ENCODE measurements around the gene FREY1.

FREY1 gene

GRCh38 chr11:45890886-45891550 is 16.1 kb downstream of the FREY1 start:
- no peak for DNase-seq

DNA sequence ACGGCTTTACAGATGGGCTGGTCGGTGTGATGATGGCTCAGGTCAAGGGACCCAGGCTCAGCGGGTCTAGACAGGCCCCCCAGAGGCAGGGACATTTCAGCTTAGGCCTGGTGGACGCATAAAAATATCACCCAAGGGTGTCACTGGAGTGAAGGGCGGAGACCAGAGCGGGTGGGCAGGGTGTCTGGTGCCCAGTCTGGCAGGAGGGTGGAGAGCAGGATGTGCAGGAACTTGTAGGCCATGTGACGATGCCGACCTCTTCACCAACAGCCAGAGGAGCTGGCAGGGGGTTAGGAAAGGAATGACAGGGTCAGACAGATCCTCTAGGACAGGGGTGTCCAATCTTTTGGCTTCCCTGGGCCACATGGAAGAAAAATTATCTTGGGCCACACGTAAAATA is 17.1 kb downstream of the FREY1 start:
- DNase-seq: no peak

DNA sequence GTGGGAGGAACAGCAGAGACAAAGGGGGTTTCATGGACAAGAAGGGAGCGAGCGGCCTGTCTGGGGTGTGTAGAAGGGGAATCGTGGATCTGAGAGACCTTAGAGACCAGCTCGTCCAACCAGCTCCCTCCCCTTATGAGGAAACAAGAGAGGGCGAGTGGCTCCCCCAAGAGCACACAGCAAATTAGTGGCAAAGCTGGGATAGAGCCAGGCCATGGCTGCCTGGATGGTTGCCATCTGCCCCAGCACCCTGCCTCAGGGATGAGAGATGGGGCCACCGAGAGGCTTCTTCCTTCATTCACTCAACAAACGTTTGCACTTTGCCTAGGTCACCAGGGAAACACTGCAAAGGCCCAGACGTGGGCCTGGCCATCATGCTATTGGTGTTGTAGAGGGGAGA is 17.5 kb downstream of the FREY1 start:
- no peak for DNase-seq

GRCh38 chr11:45887587-45887986 is 19.5 kb downstream of the FREY1 start:
- no peak for DNase-seq

- DNase-seq: no peak
Measured at GRCh38 chr11:45886816-45887520, 20.1 kb downstream of the FREY1 start.

DNA sequence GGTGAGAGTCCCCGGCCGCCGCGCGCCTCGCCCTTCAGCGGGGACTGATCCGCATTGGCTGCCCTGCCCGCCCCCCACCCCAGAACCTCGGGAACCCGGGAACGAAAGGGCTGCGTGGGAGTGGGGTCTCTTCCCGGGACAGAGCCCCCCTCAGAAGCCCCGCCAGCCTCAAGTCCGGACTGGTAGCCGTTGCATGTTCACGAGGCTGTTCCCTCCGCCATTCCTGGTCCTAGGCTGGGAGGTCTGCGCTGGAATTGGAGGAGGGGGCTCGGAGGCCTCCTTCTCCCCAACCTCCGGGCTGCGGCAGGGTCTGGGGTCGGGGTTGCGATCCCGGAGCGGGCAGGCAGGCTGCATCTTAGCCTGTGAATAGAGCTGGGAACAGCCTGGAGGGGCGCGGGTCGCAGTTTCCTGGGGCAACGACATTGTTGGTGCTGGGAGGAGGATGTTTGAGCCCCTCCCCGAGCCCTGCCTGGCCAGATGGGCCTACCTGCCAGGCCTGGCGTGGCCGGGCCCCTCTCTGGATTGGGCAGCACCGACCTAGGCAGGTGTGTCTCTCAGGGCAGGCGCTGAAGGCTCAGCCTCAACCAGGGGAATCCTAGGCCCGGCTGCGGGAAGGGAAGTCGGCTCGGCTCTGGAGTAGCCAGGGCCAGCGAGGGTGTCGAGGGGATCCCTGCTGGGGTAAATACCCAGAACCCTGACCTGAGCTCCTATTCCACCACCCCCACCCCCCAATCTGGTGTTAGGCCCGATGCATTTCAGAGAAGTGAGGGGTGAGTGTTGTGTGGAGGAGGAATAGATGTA is 20.9 kb downstream of the FREY1 start:
- DNase-seq: peak; percentile 13

GRCh38 chr11:45885274-45885920 is 21.7 kb downstream of the FREY1 start, which contains the start of gene MAPK8IP1:
TSS of gene MAPK8IP1 (plus strand) at chr11:45885651. CDS start at chr11:45885821, 170 bp downstream.
- DNase-seq: peak; percentile 58

- DNase-seq: no peak
Measured at GRCh38 chr11:45884596-45885185, 22.4 kb downstream of the FREY1 start.

- DNase-seq: no peak
Measured at GRCh38 chr11:45881708-45882368, 25.2 kb downstream of the FREY1 start.

- DNase-seq: no peak
Measured at GRCh38 chr11:45880772-45881570, 26.1 kb downstream of the FREY1 start.

DNA sequence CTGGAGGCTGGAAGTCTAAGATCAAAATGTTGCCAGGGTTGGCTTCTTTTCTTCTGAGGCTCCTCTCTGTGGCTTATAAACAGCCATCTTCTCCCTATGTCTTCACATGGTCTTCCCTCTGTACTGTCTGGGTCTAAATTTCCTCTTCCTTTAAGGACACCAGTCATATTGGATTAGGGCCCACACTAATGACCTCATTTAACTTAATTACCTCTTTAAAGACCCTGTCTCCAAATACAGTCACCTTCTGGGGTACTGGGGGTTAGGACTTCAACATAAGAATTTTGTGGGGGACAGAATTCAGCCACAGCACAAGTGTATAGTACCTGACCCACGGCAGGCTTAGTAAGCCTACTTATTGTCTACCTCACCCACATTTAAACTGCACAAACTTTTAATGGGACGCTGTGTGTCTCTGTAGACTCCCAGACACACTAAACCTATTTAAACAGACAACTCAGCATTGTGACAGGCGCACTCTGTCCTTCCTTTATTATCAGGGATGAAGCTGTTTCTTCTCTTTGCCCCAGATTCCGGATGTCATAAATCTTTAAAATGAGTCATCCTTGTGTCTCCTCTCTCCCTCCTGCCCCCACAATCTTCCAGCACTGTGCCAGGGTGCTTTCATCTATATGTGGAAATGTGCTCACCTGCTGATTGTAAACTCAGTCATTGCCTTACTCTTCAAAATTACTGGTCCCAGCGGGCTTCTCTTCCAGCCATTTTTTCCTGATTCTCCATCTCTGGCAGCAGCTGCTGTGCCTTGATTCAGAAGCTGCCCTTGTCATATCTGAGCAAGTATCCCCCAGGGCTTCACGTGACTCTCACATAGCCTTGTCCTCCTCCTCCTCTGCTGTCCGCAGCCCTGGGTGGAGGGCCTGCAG is 27.0 kb downstream of the FREY1 start:
- no peak for DNase-seq

GRCh38 chr11:45877845-45878244 is 29.2 kb downstream of the FREY1 start:
- DNase-seq: no peak

DNA sequence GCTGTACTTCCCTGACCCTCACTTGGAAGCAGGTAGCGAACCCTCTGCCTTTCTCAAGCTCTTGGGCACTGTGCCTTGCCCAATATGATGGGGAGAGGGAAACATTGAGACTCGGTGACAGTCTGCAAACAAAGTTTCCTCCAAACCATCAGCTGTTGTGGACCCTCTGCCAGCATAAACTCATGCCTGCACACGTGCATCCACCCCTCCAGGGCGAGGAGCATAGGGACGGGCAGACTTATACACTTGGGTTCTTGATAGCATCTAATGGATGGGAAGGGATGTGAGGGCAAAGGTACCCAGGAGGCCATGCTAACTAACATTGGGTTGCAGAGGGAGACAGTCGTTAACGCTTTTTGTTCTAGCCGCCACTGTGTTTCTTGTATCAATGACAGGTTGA is 29.9 kb downstream of the FREY1 start:
- no peak for DNase-seq

DNA sequence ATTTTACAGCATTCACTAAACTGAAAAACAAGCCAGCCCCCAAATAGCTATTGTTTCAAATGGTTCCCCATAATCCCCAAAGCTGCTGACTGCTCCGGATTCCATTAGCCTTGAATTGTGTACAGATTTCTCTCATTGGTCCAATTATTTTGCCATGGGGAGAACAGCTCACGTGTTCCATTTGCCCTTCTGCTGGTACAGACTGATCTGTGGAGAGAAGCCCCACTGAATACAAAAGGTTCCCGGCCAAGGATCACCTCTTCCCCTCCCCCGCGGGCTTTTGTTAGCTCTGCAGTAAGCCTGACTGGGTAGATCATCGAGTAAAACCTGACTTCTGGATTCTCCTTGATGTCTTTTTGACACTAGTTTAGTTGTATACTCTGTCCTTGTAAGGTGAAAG is 30.7 kb downstream of the FREY1 start:
- DNase-seq: no peak

DNA sequence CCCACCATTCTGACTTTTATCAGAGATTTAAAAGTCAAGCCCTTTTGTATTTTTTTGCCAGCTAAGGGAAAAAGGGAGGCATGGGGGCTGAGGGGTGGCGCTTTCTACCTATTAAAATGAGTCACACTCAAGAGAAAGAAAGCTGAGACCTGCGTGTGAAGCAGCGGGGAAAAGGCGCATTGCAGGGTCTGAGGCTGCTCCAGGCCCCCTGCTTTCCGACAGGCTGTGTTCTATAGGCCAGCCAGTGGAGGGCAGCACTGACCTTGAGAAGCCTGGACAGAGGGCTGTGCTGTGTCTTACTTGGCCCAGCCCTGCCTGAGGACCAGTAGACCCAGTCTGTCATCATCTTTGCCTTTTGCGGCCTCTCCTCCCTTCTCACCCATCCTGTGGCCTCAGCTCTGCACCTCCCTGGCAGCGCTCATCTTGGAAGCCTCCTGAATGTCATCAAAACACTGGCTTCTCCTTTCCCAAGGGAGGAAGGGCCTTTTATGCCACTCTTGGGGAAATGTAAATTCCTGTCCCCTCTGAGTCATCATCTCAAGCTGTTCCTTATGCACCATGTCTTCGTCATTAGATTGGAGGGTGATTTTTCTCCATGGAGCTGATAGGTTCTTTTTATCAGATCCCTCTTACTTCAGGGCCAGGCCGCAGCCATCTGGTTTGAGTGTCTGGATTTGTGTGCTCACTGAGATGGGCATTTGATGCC is 34.3 kb downstream of the FREY1 start:
- DNase-seq: peak; percentile 47

DNA sequence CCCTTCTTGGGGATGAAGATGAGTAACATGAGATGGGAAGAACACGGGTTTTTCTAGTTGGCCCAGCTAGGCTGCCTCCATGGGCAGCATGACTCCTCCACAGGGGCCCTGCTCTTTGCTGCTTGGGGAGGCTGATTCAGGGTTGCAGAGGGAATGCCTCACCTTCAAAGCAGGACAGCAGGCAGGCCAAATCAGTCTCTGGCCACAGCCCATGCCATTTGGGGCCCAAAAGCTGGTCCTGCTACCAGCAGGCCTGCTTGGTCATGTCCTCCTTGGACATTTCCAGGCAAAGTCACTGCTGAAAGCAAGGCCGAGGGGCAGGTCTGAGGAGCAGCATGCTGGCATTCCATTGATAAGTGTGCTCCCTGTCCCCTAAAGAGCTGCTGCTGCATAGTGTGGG is 35.4 kb downstream of the FREY1 start:
- no peak for DNase-seq

- no peak for DNase-seq
Measured at GRCh38 chr11:45870706-45871105, 36.4 kb downstream of the FREY1 start.

DNA sequence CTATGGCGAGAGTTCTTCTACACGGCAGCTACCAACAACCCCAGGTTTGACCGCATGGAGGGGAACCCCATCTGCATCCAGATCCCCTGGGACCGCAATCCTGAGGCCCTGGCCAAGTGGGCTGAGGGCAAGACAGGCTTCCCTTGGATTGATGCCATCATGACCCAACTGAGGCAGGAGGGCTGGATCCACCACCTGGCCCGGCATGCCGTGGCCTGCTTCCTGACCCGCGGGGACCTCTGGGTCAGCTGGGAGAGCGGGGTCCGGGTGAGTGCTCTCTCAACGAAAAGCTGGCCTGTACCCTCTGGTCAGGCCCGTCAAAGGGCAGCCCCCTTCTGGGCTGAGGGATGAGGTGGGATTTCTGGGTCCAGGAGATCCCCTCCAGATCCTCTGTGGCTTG is 37.5 kb downstream of the FREY1 start:
- DNase-seq: no peak

DNA sequence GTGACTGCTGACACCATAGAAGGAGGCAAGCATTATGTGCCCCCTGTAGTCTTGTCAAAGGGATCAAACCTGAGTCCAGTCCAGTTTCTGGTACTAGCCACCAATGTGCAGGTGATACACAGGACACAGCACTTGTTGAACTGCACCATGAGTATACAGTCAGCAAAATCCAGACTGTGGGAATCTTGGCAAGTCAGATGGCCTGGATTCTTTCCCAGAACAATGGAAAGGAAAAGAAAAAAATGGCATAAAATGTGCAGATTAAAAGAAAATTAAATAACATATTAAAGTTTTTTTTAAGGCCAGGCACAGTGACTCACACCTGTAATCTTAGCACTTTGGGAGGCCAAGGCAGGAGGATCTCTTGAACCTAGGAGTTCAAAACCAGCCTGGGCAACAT is 43.0 kb downstream of the FREY1 start:
- no peak for DNase-seq

Data from NCI-H748 treated with DMSO at 0.1 percent for 48 hours (cell line).